Measurements from ENCODE around the gene IGSF23. TPM values are rescaled to one million over a fixed set of nuclear protein-coding genes. Genes with fewer than 3 reads are reported as not detected.

Gene IGSF23
- total and polyA plus RNA-seq, 4 donors = 0.47 to 11.4 (median 3.3) TPM

DNA sequence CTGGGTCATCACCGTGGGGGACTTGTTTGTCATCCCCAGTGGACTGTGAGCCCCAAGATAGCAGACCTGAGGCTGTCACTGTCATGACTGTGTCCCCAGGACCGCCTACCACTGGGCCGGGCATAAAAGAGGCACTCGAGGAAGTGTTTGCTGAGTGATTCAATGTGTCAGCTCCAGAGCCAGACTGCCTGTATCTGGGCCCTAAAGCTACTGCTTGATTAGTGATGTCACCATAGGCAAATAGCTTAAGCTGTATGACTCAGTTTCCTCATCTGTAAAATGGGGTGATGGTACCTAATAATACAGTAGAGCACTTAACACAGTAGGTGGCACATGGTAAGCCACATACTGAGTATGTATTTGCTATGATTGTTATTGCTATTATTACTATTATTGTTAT is 46.7 kb downstream of the IGSF23 start:
- peaks cover 6 to 72% (median 44%) of the 10 kb centered on the region in 4 donors for H3K36me3 ChIP-seq (ENCODE audit: control insufficient read depth in 4 of 4, insufficient read depth in 3 of 4, low read depth in 1 of 4, low read length in 3 of 4)
- TF ChIP-seq, protein P1, sequence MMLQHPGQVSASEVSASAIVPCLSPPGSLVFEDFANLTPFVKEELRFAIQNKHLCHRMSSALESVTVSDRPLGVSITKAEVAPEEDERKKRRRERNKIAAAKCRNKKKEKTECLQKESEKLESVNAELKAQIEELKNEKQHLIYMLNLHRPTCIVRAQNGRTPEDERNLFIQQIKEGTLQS (IDR thresholded peaks at IDR 0.05) = no peak
- TF ChIP-seq YY1 (IDR thresholded peaks at IDR 0.05) (no peak), EGR1 (IDR thresholded peaks at IDR 0.05; ENCODE audit: low read depth in 2 of 2) (no peak), FOXA2 (IDR thresholded peaks at IDR 0.05) (no peak), GABPA (IDR thresholded peaks at IDR 0.05 in 1 of 2, conservative IDR thresholded peaks at IDR 0.05 in 1 of 2) (no peak), FOXA1 (IDR thresholded peaks at IDR 0.05) (no peak), SP1 (IDR thresholded peaks at IDR 0.05) (no peak), HNF4A (conservative IDR thresholded peaks at IDR 0.05) (no peak), NR2F2 (IDR thresholded peaks at IDR 0.05) (no peak), JUND (IDR thresholded peaks at IDR 0.05) (no peak), TAF1 (conservative IDR thresholded peaks at IDR 0.05) (no peak), HNF4G (IDR thresholded peaks at IDR 0.05) (no peak), RAD21 (IDR thresholded peaks at IDR 0.05) (no peak), RXRA (IDR thresholded peaks at IDR 0.05) (no peak)
- TF ChIP-seq, protein P2, sequence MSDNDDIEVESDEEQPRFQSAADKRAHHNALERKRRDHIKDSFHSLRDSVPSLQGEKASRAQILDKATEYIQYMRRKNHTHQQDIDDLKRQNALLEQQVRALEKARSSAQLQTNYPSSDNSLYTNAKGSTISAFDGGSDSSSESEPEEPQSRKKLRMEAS (IDR thresholded peaks at IDR 0.05) = no peak
- TF ChIP-seq, protein P3, sequence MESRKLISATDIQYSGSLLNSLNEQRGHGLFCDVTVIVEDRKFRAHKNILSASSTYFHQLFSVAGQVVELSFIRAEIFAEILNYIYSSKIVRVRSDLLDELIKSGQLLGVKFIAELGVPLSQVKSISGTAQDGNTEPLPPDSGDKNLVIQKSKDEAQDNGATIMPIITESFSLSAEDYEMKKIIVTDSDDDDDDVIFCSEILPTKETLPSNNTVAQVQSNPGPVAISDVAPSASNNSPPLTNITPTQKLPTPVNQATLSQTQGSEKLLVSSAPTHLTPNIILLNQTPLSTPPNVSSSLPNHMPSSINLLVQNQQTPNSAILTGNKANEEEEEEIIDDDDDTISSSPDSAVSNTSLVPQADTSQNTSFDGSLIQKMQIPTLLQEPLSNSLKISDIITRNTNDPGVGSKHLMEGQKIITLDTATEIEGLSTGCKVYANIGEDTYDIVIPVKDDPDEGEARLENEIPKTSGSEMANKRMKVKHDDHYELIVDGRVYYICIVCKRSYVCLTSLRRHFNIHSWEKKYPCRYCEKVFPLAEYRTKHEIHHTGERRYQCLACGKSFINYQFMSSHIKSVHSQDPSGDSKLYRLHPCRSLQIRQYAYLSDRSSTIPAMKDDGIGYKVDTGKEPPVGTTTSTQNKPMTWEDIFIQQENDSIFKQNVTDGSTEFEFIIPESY (IDR thresholded peaks at IDR 0.05) = no peak
- TF ChIP-seq, protein P4, sequence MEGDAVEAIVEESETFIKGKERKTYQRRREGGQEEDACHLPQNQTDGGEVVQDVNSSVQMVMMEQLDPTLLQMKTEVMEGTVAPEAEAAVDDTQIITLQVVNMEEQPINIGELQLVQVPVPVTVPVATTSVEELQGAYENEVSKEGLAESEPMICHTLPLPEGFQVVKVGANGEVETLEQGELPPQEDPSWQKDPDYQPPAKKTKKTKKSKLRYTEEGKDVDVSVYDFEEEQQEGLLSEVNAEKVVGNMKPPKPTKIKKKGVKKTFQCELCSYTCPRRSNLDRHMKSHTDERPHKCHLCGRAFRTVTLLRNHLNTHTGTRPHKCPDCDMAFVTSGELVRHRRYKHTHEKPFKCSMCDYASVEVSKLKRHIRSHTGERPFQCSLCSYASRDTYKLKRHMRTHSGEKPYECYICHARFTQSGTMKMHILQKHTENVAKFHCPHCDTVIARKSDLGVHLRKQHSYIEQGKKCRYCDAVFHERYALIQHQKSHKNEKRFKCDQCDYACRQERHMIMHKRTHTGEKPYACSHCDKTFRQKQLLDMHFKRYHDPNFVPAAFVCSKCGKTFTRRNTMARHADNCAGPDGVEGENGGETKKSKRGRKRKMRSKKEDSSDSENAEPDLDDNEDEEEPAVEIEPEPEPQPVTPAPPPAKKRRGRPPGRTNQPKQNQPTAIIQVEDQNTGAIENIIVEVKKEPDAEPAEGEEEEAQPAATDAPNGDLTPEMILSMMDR (IDR thresholded peaks at IDR 0.05; ENCODE audit: low read depth, low read length, missing input control) = no peak
- H3K4me3 ChIP-seq (ENCODE audit: low read depth in 1 of 3, low read length in 3 of 3) = no peak overlapping the region
- H3K27me3 ChIP-seq (ENCODE audit: control insufficient read depth in 4 of 4, insufficient read depth in 4 of 4, low read length in 3 of 4) = no peaks in the 10 kb centered on the region
- H3K9me3 ChIP-seq (ENCODE audit: control insufficient read depth in 4 of 4, low read length in 3 of 4) = no peaks in the 10 kb centered on the region
- no peak for DNase-seq (ENCODE audit: low spot score)
- peaks cover 0 to 7% (median 3%) of the 10 kb centered on the region in 4 donors for H3K4me1 ChIP-seq (ENCODE audit: control insufficient read depth in 4 of 4, insufficient read depth in 4 of 4, low read length in 3 of 4)
- H3K9ac ChIP-seq (ENCODE audit: low read depth in 1 of 2, low read length in 2 of 2) = no peak overlapping the region
- 91% methylated on average over 4 of the region's 4 CpGs for WGBS
- no peak overlapping the region for H3K27ac ChIP-seq (ENCODE audit: low read depth in 1 of 2, low read length in 2 of 2)

DNA sequence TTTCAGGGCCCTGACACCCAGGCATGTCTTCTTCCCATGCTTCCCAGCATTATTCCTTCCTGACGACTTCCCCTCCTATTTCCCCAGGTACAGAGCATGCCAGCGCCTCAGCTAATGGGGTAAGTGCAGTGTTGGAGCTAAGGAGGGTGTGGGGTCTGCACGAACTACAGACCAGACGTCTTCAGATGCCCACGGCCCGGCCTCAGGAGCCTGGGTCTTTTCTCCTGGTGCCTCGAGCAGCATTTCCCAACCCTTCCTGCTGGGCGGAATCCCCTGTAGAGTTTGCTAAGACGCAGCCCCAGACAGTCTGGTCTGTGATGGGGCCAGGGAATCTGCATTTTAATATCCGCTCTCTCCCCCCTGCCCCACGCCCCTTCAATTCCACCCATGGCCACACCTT is 47.8 kb downstream of the IGSF23 start:
- H3K27ac ChIP-seq (ENCODE audit: low read depth in 1 of 2, low read length in 2 of 2) = no peak overlapping the region
- 94% methylated on average over 11 of the region's 11 CpGs for WGBS
- no peaks in the 10 kb centered on the region for H3K9me3 ChIP-seq (ENCODE audit: control insufficient read depth in 4 of 4, low read length in 3 of 4)
- no peak overlapping the region for H3K4me3 ChIP-seq (ENCODE audit: low read depth in 1 of 3, low read length in 3 of 3)
- H3K36me3 ChIP-seq (ENCODE audit: control insufficient read depth in 4 of 4, insufficient read depth in 3 of 4, low read depth in 1 of 4, low read length in 3 of 4) = peaks cover 6 to 62% (median 37%) of the 10 kb centered on the region in 4 donors
- H3K9ac ChIP-seq (ENCODE audit: low read depth in 1 of 2, low read length in 2 of 2) = no peak overlapping the region
- no peak for DNase-seq (ENCODE audit: low spot score)
- H3K27me3 ChIP-seq (ENCODE audit: control insufficient read depth in 4 of 4, insufficient read depth in 4 of 4, low read length in 3 of 4) = no peaks in the 10 kb centered on the region
- TF ChIP-seq HNF4A (conservative IDR thresholded peaks at IDR 0.05) (no peak), RXRA (IDR thresholded peaks at IDR 0.05) (no peak), JUND (IDR thresholded peaks at IDR 0.05) (no peak), FOXA2 (IDR thresholded peaks at IDR 0.05) (no peak), EGR1 (IDR thresholded peaks at IDR 0.05; ENCODE audit: low read depth in 2 of 2) (no peak), YY1 (IDR thresholded peaks at IDR 0.05) (no peak)
- TF ChIP-seq, protein P3 (IDR thresholded peaks at IDR 0.05) = no peak
- TF ChIP-seq, protein P1 (IDR thresholded peaks at IDR 0.05) = no peak
- H3K4me1 ChIP-seq (ENCODE audit: control insufficient read depth in 4 of 4, insufficient read depth in 4 of 4, low read length in 3 of 4) = peaks cover 0 to 7% (median 3%) of the 10 kb centered on the region in 4 donors

Data from liver (tissue), 9 donors.